IPS-NIHi7 (cell line): ENCODE results near the gene TTLL11.
"Not testable (repeated sequence)": the region's sequence is repeated elsewhere in the genome, so short reads cannot be mapped to it uniquely, and the experiment has no call there.

Experiments used
- DNase-seq: peaks from one replicate; pipeline ENCODE4 v3.0.0; 2012; ENCODE audit warnings: mixed read lengths; ENCODE audit errors: extremely low spot score

TTLL11 gene

GRCh38 chr9:121815546-121816448 lies 277.3 kb downstream of the TTLL11 start:
- no peak for DNase-seq

GRCh38 chr9:121815084-121815483 lies 278.0 kb downstream of the TTLL11 start:
- no peak for DNase-seq

- DNase-seq, result no peak
These were observed 278.5 kb downstream of the TTLL11 start for GRCh38 chr9:121814594-121814993.

GRCh38 chr9:121813519-121814210 lies 279.4 kb downstream of the TTLL11 start:
- DNase-seq, result no peak

- no peak for DNase-seq
These were observed 280.9 kb downstream of the TTLL11 start for GRCh38 chr9:121812159-121812735.

GRCh38 chr9:121811751-121812150 lies 281.4 kb downstream of the TTLL11 start:
- DNase-seq, result no peak

- no peak for DNase-seq
These were observed 282.0 kb downstream of the TTLL11 start for GRCh38 chr9:121811140-121811539.

GRCh38 chr9:121810489-121810888 lies 282.6 kb downstream of the TTLL11 start:
- DNase-seq, result no peak

GRCh38 chr9:121809356-121810050 lies 283.6 kb downstream of the TTLL11 start:
- no peak for DNase-seq

- no peak for DNase-seq
These were observed 284.3 kb downstream of the TTLL11 start for GRCh38 chr9:121808781-121809180.

GRCh38 chr9:121807823-121808278 lies 285.3 kb downstream of the TTLL11 start:
- DNase-seq, result no peak

GRCh38 chr9:121807069-121807822 lies 285.9 kb downstream of the TTLL11 start:
- DNase-seq, result no peak

GRCh38 chr9:121802753-121803152 lies 290.4 kb downstream of the TTLL11 start:
- no peak for DNase-seq

- DNase-seq, result no peak
These were observed 291.5 kb downstream of the TTLL11 start for GRCh38 chr9:121801579-121801978.

- DNase-seq, result no peak
These were observed 292.7 kb downstream of the TTLL11 start for GRCh38 chr9:121800376-121800775.

GRCh38 chr9:121798941-121799340 lies 294.2 kb downstream of the TTLL11 start:
- DNase-seq, result no peak

- DNase-seq, result no peak
These were observed 296.0 kb downstream of the TTLL11 start for GRCh38 chr9:121797081-121797480.

- not testable (repeated sequence) for DNase-seq
These were observed 298.8 kb downstream of the TTLL11 start for GRCh38 chr9:121794334-121794733.

- not testable (repeated sequence) for DNase-seq
These were observed 300.6 kb downstream of the TTLL11 start for GRCh38 chr9:121792476-121792875.

- DNase-seq, result no peak
These were observed 302.3 kb downstream of the TTLL11 start for GRCh38 chr9:121790841-121791240.
